Stimulated activated CD8-positive, alpha-beta memory T cell treated with anti-CD3 and anti-CD28 coated beads, Interleukin-15, amount 100 ng/mL, for 48 hours (primary cell): ENCODE data around the gene TNC.

Source experiments
- DNase-seq, 2 donors: peaks; one replicate each; pipeline ENCODE4 v3.0.0-alpha.2; 2020; ENCODE audit warnings: low read depth in 2 of 2

TNC gene

GRCh38 chr9:115099901-115100300 lies 18.1 kb downstream of the TNC start:
- DNase-seq: no peak

- no peak for DNase-seq
These were observed 19.6 kb downstream of the TNC start for GRCh38 chr9:115098226-115098965.

GRCh38 chr9:115093520-115093919 lies 24.4 kb downstream of the TNC start:
- DNase-seq: no peak

- no peak for DNase-seq
These were observed 27.5 kb downstream of the TNC start for GRCh38 chr9:115090486-115090885.

- no peak for DNase-seq
These were observed 29.1 kb downstream of the TNC start for GRCh38 chr9:115088860-115089259.

- no peak for DNase-seq
These were observed 31.1 kb downstream of the TNC start for GRCh38 chr9:115086886-115087285.

GRCh38 chr9:115086461-115086860 lies 31.5 kb downstream of the TNC start:
- no peak for DNase-seq

GRCh38 chr9:115085773-115086377 lies 32.1 kb downstream of the TNC start:
- DNase-seq: no peak

- DNase-seq: no peak
These were observed 33.2 kb downstream of the TNC start for GRCh38 chr9:115084709-115085108.

GRCh38 chr9:115084157-115084556 lies 33.8 kb downstream of the TNC start:
- DNase-seq: no peak

GRCh38 chr9:115080242-115080641 lies 37.7 kb downstream of the TNC start:
- DNase-seq: no peak

GRCh38 chr9:115079156-115079555 lies 38.8 kb downstream of the TNC start:
- no peak for DNase-seq

- DNase-seq: no peak
These were observed 44.5 kb downstream of the TNC start for GRCh38 chr9:115073456-115073855.

GRCh38 chr9:115071176-115071575 lies 46.8 kb downstream of the TNC start:
- no peak for DNase-seq

GRCh38 chr9:115069771-115070170 lies 48.2 kb downstream of the TNC start:
- DNase-seq: no peak

- DNase-seq: no peak
These were observed 48.7 kb downstream of the TNC start for GRCh38 chr9:115069302-115069701.

- no peak for DNase-seq
These were observed 49.9 kb downstream of the TNC start for GRCh38 chr9:115068031-115068430.

- no peak for DNase-seq
These were observed 54.7 kb downstream of the TNC start for GRCh38 chr9:115063058-115063845.

- no peak for DNase-seq
These were observed 59.2 kb downstream of the TNC start for GRCh38 chr9:115058684-115059315.

- DNase-seq: no peak
These were observed 59.8 kb downstream of the TNC start for GRCh38 chr9:115058175-115058574.

- DNase-seq: no peak
These were observed 60.4 kb downstream of the TNC start for GRCh38 chr9:115057559-115057958.

- no peak for DNase-seq
These were observed 67.9 kb downstream of the TNC start for GRCh38 chr9:115050002-115050490.
